NAMALWA (cell line): Measurements from ENCODE around the gene FRZB.
"Not testable (repeated sequence)": the region's sequence is repeated elsewhere in the genome, so short reads cannot be mapped to it uniquely, and the experiment has no call there.

ENCODE experiments used
- DNase-seq: peaks from one replicate; pipeline ENCODE4 v3.0.0-alpha.2; 2015; ENCODE audit warnings: low spot score

FRZB gene, protein sequence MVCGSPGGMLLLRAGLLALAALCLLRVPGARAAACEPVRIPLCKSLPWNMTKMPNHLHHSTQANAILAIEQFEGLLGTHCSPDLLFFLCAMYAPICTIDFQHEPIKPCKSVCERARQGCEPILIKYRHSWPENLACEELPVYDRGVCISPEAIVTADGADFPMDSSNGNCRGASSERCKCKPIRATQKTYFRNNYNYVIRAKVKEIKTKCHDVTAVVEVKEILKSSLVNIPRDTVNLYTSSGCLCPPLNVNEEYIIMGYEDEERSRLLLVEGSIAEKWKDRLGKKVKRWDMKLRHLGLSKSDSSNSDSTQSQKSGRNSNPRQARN

DNA sequence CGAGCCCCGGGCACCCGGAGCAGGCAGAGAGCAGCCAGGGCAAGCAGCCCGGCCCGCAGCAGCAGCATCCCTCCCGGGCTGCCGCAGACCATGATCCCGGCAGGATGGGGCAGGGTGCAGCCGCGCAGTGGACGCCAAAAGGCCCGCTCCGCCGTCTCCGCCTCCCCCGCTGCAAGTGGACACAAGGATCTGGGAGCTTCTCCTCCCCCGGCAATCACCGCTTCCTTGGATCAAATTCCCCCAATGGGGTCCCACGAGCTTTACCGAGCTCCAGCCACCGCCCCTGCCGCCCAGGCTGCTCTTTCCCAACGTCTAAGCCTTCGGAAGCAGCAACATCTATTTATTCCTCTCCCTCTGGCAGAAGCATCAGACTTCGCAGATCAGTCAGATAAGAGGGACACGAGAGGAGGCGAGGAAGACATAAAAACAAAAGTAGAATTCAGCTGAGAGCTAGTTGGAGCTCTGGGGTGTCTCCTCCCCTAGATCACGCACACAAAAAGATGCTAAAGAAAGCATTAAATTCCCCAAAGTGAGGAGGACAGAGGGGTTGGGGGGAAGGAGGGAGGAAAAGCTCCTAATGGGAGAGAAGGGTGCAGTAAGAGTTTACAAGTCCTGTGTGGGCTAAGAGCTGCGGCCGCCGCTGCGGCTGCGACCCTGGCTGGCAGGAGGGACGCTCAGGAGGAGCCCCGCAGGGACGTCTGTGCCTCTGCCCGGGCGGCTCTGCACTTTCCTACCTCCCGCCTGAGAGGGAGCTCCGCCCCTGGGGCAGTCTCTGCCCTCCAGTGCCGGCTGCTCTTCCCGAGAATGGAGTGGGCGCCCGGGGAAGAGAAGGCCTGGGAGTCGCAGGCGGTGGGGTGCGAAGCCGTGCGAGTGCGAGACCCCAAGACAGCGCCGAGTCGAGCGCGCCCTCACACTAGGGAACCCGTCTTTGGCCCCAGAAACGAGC, at the start of gene FRZB:
Gene FRZB, minus strand, starts transcription at position 177 of the 946 bp plus-strand sequence. Its CDS starts 85 bp downstream, at position 92.
- DNase-seq, result no peak

DNA sequence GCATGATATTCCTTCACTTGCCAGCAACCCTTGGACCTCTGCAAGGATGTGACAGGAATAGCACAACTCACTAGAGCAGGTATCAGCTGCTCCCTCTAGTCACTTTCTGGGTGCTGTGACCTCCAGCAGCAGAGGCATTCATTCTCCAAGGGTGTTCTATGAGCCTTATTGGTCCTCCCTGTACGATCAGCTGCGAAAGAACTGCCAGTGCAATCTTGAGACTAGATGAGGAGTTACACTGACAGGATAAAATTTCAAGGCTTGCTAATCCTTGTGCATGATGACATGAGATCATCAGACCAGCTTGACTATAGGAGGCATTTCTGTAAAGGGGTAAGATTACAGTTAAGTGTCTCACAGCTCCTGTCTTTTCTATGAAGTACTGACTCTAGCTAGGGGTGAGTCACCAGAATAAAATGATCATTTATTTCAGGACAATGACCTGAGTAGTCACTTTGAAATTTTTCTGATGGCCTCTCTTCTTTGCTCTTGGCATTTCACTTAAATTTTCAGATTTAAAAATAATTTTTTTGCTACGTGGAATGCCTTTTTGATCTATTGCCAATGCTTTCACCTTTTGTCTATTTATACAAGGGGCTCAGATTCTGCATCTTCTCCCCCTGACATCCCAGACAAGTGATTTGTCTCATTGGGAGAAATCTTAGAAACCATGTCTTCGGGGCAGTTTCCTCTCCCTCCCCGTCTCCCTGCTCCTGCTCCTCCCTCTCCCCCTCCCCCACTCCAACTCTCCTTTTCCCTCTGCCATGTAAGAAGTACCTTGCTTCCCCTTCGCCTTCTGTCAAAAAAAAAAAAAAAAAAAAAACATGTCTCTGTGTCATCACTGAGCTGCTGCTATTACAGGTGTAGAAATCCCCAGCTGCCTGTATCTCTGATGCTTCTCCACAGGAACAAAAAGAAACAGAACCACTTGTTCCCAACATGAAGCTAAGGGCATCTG, 49.2 kb upstream of the FRZB start:
- DNase-seq, result no peak

DNA sequence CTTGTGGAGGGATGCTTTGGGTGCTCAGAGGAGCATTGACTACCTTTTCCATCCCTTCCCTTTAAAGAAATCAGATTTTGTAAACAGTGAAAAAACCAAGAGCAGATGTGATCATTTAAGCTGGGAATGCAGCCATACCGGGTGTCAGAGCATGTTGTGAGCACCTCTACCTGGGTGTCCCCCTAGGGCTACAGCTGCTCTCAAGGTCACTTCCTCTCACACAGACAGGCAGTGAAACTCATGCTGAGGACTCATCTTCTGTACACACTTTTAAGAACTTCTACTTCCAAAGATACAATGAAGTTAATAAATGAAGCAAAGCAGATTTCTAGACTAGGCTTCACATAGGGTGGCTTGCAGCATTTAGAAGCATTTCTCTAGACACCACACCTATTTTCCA, 48.4 kb upstream of the FRZB start:
- DNase-seq, result no peak

DNA sequence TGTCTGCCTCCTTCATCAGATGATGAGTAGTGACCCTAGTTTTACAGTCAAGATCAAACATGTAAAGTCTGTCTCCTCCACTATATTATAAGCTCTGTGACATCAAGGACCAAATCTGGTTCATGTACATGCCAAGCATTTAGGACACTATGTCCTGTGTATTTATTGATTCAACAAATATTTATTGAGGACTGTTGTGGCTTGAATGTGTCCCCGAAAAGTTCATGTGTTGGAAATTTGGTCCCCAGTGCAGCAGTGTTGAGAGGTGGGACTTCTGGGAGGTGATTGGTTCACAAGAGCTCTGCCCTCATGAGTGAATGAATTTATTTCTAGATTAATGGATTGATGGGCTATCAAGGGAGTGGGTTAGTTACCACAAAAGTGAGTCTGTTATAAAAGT, 46.6 kb upstream of the FRZB start:
- DNase-seq, result no peak

DNA sequence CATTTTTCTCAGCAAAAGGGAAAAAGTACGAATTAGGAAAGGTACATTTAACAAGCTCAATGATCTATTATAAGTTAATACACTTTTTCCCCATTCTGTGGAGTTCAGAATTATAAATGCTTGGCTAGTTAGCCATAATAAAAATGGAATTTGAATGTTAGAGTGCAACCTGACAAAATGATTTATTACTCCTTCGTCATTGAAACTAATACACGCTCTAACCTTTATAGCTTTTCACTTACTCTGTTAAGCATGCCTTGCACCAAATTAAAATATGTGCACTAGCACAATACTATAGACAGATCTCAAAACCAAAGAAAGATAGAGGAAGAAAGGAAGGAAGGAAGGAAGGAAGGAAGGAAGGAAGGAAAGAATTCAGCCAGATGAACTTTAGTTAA, 46.1 kb upstream of the FRZB start:
- no peak for DNase-seq

DNA sequence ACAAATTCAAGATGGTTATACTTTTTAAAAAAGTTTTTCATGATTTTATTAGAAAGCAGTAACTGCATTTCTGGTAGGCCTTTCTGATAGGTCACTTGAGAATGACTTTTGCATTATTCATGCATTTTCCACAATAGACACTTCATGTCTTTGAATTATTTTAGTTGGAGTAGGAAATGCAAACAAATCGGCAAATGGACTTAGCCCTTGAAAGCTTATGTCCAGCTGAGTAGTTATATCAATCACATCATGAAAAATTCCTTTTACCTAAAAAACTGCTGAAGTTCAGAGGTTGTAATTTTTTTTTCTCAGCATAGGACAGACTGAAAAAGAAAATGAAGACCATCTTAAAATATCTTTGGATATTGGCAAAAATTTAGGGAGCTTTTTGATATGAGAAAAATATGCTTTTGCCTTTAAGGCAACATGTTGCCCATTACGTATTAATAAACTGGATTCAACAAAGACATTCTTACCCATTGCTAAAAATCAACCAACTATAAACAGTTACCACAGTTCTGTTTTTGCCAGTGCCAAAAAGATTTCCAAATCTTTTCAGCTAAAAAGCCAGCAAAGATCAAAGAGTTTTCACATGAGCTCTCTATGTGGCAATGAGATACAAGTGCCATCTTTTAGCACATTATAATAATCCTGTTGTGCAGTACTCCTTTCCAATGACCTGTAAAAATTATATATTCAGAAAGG, 45.5 kb upstream of the FRZB start:
- no peak for DNase-seq

DNA sequence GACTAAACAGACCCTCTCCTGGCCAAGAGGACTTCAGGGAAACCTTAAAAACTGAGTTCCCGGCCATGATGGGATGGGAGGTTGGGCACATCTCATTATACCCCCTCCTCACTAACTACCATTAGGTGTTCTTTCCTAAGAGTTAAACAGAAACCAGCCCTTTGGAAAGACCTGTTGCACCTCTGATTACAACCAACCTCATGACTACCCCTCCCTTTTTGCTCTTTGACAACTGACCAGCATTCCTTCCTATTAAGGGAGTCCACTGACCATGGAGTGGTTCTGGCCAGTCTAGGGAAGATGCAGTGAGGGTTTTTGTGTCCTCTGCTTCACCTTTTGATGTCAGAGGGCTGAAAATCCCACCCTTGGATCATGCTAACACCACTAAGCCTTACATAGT, 44.5 kb upstream of the FRZB start:
- no peak for DNase-seq

DNA sequence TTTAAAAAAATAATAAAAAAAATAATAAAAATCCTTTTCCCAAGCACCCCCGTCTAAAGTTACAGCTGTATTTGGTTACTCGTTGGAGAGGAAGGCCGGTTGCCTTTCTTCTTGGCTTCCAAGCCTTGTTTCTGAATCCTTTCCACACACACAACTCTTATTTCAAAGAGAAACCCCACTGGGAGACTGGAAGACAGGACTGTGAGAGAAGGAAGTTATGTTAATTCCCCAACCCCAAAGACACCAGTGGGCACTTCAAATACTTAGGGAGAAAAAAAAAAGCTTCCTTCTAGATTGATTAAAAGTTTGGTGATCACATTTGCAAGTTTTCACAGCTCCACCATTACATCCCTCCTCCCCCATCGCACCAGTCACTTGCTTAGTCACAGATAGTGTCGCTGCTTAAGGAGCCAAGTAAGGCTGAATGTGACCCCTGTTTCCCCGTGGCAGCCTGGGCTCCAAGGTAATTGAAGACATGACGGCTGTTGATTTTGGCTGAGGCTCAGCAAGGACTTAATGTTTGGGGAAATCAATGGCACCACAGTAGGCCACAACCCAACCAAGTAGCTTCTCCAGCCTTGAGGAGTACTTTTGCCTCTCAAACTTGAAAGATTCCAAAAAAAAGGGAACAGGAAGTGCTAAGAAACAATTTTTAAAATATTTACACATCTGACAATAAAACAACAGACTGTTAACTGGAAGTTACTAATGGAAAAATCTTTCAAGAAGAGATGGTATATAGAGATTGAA, 40.8 kb upstream of the FRZB start:
- DNase-seq, result no peak

DNA sequence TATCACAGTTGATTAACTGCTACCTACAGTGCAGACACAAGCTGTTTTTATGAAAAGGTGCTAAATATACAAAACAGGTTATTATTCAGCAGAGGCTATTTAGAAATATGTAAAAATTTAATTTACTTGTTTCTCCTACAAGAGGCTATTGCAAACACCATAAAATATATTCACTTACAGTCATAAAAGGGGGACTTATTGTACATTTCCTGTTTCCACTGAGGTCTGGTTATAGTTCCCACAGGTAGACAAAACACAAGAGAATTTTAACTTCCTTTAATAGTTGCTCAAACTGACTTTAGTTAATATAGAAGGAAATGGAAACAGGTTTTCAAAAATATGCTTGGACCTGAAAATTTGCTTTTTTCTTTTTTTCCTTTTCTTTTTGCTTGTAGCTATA, 40.0 kb upstream of the FRZB start:
- DNase-seq, result peak; percentile 13

DNA sequence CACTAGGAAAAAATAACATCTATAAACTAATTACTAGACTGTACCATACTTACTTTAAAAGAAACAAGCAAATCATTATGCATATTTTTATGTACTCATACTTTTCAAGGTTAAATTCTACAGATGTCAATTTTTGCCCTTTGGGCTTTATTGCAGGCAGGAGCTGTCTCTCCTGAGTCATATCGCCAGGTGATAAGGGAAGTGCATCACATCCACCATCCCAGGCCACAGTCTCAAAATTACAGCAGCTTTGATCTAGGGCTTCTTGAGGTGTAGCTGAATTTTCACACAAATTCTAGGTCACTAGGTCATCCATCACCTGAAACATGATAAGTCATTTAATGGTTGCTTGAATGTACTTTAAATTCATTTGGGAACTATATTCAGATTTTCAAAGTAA, 38.4 kb upstream of the FRZB start:
- no peak for DNase-seq

DNA sequence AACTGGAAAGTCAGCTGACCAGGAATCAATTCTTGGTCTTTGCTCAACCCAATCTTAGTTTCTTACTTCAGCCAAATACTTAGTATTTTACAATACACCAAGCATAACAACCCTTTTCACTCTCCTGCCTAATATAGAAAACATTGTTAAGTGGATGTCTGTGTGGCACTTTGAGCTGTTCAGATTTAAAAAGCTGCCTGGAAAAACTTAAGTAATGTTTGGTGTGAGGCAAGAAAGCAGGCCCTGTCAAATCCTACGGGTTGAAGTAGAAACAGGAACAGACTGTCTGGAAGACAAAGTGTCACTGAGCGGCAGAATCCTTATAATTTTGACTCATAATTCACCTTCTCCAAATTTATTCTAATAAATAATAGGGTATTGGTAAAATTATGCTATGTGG, 37.1 kb upstream of the FRZB start:
- no peak for DNase-seq

DNA sequence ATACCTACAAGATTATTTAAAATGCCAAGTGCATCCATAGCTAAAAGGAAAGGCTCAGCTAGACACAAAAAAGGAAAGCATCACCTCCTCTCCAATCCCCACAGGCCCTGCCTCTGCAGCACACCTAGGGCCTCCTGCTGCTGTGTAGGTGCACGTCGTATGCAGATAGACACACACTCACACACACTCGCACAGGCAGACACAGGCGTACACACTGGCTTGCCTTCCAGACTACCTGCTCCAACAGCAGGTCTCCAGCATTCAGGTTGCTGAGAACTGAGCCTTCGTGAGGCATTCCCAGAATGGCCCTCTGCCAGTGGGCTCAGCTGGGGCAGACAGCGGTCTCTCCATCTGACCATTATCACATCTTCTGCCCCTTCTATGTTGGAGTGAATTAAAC, 35.3 kb upstream of the FRZB start:
- no peak for DNase-seq

DNA sequence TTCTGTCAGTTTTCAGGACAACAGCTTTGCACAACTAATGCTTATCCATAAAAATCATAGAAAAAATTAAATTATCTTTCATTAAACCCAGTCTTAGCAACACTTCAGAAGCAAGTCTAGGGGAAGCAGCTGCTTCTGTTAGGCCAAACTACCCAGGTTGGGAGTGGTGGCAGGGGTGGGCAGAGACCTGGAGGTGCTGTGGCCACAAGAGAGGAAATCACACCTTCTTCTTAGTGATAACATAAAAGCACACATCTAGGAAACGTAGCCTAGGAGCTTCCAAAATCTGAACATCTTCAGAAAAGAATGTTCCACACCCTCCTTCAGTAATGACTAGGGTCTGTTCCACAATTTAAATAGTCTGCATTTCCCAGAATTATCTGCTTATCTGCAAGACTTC, 32.3 kb upstream of the FRZB start:
- no peak for DNase-seq

DNA sequence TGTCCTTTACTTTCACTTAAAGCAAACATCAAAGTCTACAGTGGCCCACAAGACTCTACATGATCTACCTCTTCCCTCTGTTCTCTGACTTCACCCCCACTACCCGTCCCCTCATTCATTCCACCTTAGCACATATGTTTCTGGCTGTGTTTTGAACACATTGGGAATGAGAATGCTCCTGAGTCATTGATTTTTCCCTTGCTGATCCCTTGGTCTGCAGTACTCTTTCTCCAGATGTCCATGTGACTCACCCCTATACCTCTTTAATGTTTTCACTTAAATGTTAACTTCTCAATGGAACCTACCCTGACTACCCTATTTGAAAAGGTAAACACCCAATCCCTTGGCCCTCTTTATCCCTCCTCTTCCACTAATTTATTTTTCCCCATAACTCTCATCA, 30.7 kb upstream of the FRZB start:
- no peak for DNase-seq

DNA sequence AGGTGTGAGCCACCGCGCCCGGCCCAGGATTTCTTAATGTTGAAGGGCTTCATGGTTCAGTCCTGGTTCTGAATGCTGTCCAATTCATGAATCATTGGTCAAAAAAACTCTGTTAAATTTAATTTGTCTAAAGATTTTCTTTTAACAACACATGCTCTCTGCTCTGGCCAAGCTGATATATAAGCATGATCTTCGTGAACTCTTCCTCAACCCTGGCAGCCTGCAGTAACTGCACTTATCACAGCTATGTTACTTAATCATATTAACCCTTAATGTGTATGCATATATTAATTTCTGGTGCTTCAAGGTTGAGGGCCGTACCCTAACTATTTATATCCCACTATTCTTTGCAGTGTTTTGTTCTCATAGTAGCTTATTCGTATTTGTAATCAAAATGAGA, 29.4 kb upstream of the FRZB start:
- DNase-seq, result no peak

DNA sequence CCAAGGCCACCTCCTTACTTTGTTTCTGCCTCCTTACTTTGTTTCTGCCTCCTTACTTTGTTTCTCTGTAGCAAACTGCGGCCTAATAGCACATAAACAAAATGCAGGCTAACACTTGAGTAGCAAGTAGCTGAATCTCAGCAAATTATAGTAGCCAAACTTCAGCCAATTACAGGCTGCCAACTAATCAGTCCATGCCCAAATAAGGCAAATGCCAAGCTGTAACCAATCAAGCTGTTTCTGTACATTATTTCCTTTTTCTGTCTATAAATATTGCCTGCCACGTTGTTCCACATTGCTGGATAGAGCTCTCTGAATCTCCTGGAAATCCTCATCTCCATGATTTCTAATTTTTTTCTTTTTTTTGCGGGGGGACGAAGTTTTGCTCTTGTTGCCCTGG, 28.7 kb upstream of the FRZB start:
- no peak for DNase-seq

DNA sequence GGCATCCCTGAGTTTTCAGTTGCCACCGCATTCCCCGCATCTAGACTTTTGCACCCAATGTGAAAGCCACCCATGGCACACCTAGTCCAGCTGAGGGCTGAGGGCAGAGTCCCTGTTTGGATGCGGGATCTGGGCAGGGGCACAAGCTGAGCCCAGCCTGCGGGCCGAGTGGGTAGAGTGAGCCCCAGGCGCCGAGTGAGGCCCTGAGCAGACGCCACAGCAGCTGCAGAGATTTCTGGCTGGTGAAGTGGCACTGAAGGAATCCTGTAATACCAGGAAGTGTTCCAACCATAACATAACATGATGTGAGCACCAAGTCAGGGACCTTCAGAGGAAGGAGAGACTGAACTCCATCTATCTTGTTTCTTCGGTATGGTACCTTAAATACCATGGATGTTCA, 27.7 kb upstream of the FRZB start:
- no peak for DNase-seq

DNA sequence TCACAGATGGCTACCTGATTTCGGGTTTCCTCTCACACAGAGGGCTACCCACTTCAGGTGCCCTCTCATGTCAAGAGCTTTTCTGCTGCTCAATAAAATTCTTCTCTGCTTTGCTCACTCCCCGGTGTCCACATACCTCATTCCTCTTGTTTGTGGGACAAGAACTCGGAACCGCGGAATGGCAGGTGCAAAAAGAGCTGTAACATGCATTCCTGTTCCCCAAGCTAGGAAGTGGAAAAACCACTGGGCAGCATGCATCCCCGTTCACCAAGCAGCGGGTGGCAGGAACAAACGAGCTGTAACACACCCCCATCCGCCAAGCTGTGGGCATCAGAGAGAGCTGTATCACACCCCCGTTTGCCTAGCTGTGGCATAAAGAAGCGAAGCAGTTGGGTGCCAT, 27.2 kb upstream of the FRZB start:
- no peak for DNase-seq

DNA sequence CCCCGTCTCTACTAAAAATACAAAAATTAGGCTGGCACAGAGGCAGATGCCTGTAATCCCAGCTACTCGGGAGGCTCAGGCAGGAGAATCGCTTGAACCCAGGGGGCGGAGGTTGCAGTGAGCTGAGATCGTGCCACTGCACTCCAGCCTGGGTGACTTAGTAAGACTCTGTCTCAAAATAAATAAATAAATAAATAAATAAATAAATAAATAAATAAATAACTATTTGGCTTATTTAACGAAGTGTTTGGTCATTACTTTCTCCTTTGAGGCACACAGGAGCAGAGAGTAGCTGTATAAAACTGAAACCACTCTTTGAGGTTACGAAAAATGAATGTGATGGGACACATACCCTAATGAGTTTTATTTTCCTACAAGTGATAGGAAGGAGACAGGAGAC, 26.6 kb upstream of the FRZB start:
- DNase-seq, result not testable (repeated sequence)

DNA sequence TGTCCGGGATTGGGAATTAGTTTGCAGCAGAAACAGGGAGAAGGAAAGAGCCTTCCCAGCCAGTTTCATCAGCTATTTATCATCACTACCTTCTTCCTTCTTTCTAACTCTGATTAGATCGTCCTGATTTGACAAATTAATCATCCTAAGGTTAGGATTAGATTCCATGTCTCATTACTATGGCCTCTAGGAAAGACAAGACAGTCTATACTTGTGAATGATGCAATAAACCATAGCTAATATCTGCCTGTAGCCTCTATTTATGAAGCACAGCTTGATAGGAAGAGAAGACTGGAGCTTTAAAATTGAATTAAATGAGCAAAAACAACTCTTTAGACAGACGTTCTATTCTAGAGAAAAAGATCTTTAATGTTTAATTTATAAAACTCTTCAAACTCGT, 25.2 kb upstream of the FRZB start:
- no peak for DNase-seq
